Measurements from ENCODE around the gene INTS14.

INTS14 gene

GRCh38 chr15:65530318-65531111, 80.4 kb downstream of the INTS14 start, which contains the start of gene HACD3:
TSS of gene HACD3 (plus strand) at chr15:65530463. CDS start at chr15:65530632, 169 bp downstream.
- DNase-seq (ENCODE audit: low read depth), result peak; percentile 80

- DNase-seq (ENCODE audit: low read depth), result no peak
Observed at GRCh38 chr15:65529762-65530317, 81.1 kb downstream of the INTS14 start.

All from stimulated activated CD8-positive, alpha-beta memory T cell treated with anti-CD3 and anti-CD28 coated beads, Interleukin-7, amount 100 ng/mL, for 24 hours (primary cell).